Keratinocyte (primary cell): ENCODE results near the gene PRKAR2B. TPM values are rescaled to one million over a fixed set of nuclear protein-coding genes. Genes with fewer than 3 reads are reported as not detected.
"Not testable (repeated sequence)": the region's sequence is repeated elsewhere in the genome, so short reads cannot be mapped to it uniquely, and the experiment has no call there.

Source experiments
- DNase-seq: peaks from one replicate; pipeline ENCODE4 v3.0.0-alpha.2; 2011; ENCODE audit warnings: low read depth, missing footprints, low spot score
- FAIRE-seq: peaks from 2 replicates; lab custom pipeline; 2011; peaks lifted over from hg19 to GRCh38; lab: Jason Lieb, UNC
- H2AFZ ChIP-seq: 2 replicates; pipeline ENCODE4 v1.6.0; 2012; ENCODE audit warnings: low read length, control low read depth, inconsistent platforms; ENCODE audit not compliant: control insufficient read depth
- H3K27ac ChIP-seq: 2 replicates; pipeline ENCODE4 v1.5.1; 2011; ENCODE audit warnings: low read length; ENCODE audit not compliant: control insufficient read depth, insufficient read depth
- H3K27me3 ChIP-seq: 3 replicates; pipeline ENCODE4 v1.6.0; 2011; ENCODE audit warnings: low read length; ENCODE audit not compliant: control insufficient read depth, insufficient read depth; ENCODE audit errors: extremely low read depth
- H3K36me3 ChIP-seq, 2 experiments: 2 replicates in 1 of 2; 3 replicates in 1 of 2; pipeline ENCODE4 v1.5.1; 2011; ENCODE audit warnings: low read length in 2 of 2, mild to moderate bottlenecking in 1 of 2; ENCODE audit not compliant: control insufficient read depth in 2 of 2, insufficient read depth in 2 of 2; ENCODE audit errors: extremely low read depth in 1 of 2
- H3K4me1 ChIP-seq: 3 replicates; pipeline ENCODE4 v1.5.1; 2011; ENCODE audit warnings: low read length; ENCODE audit not compliant: control insufficient read depth, insufficient read depth; ENCODE audit errors: extremely low read depth
- H3K4me2 ChIP-seq: 3 replicates; pipeline ENCODE4 v1.6.0; 2011; ENCODE audit warnings: low read depth, low read length; ENCODE audit not compliant: control insufficient read depth, insufficient read depth; ENCODE audit errors: extremely low read depth
- H3K4me3 ChIP-seq, 3 experiments: fragments of 200-600 bp in 1 of 3; sonication (generic) in 1 of 3; 2 replicates in 2 of 3; 3 replicates in 1 of 3; pipeline ENCODE4 v1.5.1; 2011 to 2016; ENCODE audit warnings: low read length in 3 of 3, mild to moderate bottlenecking in 3 of 3, control low read depth in 2 of 3, inconsistent platforms in 1 of 3, low read depth in 1 of 3, mixed read lengths in 1 of 3, mixed run types in 1 of 3, moderate library complexity in 1 of 3; ENCODE audit not compliant: control insufficient read depth in 2 of 3, insufficient read depth in 2 of 3; ENCODE audit errors: extremely low read depth in 1 of 3
- H3K79me2 ChIP-seq: 2 replicates; pipeline ENCODE4 v1.6.0; 2012; ENCODE audit warnings: low read length; ENCODE audit not compliant: control insufficient read depth, insufficient read depth
- H3K9ac ChIP-seq: 3 replicates; pipeline ENCODE4 v1.6.0; 2011; ENCODE audit warnings: low read length; ENCODE audit not compliant: control insufficient read depth, insufficient read depth; ENCODE audit errors: extremely low read depth
- H3K9me1 ChIP-seq: 3 replicates; pipeline ENCODE4 v1.6.0; 2011; ENCODE audit warnings: low read length; ENCODE audit not compliant: control insufficient read depth, insufficient read depth; ENCODE audit errors: extremely low read depth
- H3K9me3 ChIP-seq: 2 replicates; pipeline ENCODE4 v1.5.1; 2012; ENCODE audit warnings: low read depth, low read length; ENCODE audit not compliant: control insufficient read depth
- H4K20me1 ChIP-seq: 3 replicates; pipeline ENCODE4 v1.6.0; 2011; ENCODE audit warnings: low read length; ENCODE audit not compliant: control insufficient read depth, insufficient read depth; ENCODE audit errors: extremely low read depth
- CTCF ChIP-seq, 3 experiments: IDR thresholded peaks in 1 of 3; conservative IDR thresholded peaks in 1 of 3; optimal IDR thresholded peaks in 1 of 3; 2 replicates in 2 of 3; 3 replicates in 1 of 3; pipeline versions ENCODE3 to v1.5.1; 2011; ENCODE audit warnings: low read length in 3 of 3, mild to moderate bottlenecking in 3 of 3, moderate library complexity in 2 of 3, control low read depth in 1 of 3, inconsistent platforms in 1 of 3; ENCODE audit not compliant: insufficient read depth in 2 of 3; ENCODE audit errors: extremely low read depth in 1 of 3
- EZH2 ChIP-seq: IDR thresholded peaks from one replicate; pipeline ENCODE4 v1.6.1; 2012; ENCODE audit warnings: inconsistent platforms, mild to moderate bottlenecking, low read length, moderate library complexity
- dilution Hi-C: fragments of 300-500 bp; cut with MboI; formaldehyde crosslinking; loops from one replicate; pipeline ENCODE4 v1.7.0; 2020; ENCODE audit warnings: low sequenced_read_pairs; ENCODE audit not compliant: extremely low pct_ligation_motif_present
- polyA plus RNA-seq, 5 experiments: library from polyadenylated mRNA; depleted of rRNA in 3 of 5; stranded (reverse) in 3 of 5; stranded (forward) in 1 of 5; unstranded in 1 of 5; fragments of >200 nt; gene quantifications; 1 replicate in 1 of 5; 2 replicates in 3 of 5; 3 replicates in 1 of 5; pipeline versions ENCODE4 v1.2.1 to v1.2.3, GENCODE V29; 2011 to 2012; ENCODE audit warnings: missing spikeins in 2 of 5, low read depth in 1 of 5, low replicate concordance in 1 of 5

The PRKAR2B gene
- polyA plus RNA-seq, 1 donor (not counting 4 experiments of a cell fraction or from before 2014, with no cell fraction given), result 0.01 TPM

GRCh38 chr7:107090457-107090856, 46.0 kb downstream of the PRKAR2B start:
- no peak overlapping the region for H3K4me3 ChIP-seq
- H3K9ac ChIP-seq, result no peak overlapping the region
- no peaks in the 10 kb centered on the region for H3K9me3 ChIP-seq
- FAIRE-seq, result no peak
- H3K9me1 ChIP-seq, result no peaks in the 10 kb centered on the region
- H4K20me1 ChIP-seq, result no peaks in the 10 kb centered on the region
- TF ChIP-seq EZH2 (no peak), CTCF (optimal IDR thresholded peaks at IDR 0.05 in 1 of 3, IDR thresholded peaks at IDR 0.05 in 1 of 3, conservative IDR thresholded peaks at IDR 0.05 in 1 of 3; ENCODE audit: extremely low read depth in 1 of 3, insufficient read depth in 2 of 3, low read length in 3 of 3) (no peak)
- H3K79me2 ChIP-seq, result no peaks in the 10 kb centered on the region
- no peak overlapping the region for H3K4me2 ChIP-seq
- dilution Hi-C loops, result no loop called here
- H3K4me1 ChIP-seq, result no peaks in the 10 kb centered on the region
- no peaks in the 10 kb centered on the region for H3K27me3 ChIP-seq
- no peak for DNase-seq
- H3K27ac ChIP-seq, result no peak overlapping the region
- no peak overlapping the region for H2AFZ ChIP-seq
- H3K36me3 ChIP-seq, result no peaks in the 10 kb centered on the region

- DNase-seq (no peak), FAIRE-seq (no peak)
- Histone ChIP-seq H3K4me1 (no peaks in the 10 kb centered on the region), H3K9me1 (no peaks in the 10 kb centered on the region), H3K4me3 (no peak overlapping the region), H3K9me3 (no peaks in the 10 kb centered on the region), H3K27ac (no peak overlapping the region), H3K27me3 (no peaks in the 10 kb centered on the region), H3K4me2 (no peak overlapping the region), H3K79me2 (no peaks in the 10 kb centered on the region), H2AFZ (no peak overlapping the region), H3K36me3 (no peaks in the 10 kb centered on the region), H3K9ac (no peak overlapping the region), H4K20me1 (no peaks in the 10 kb centered on the region)
- no peak for TF ChIP-seq EZH2
- TF ChIP-seq CTCF (optimal IDR thresholded peaks at IDR 0.05 in 1 of 3, IDR thresholded peaks at IDR 0.05 in 1 of 3, conservative IDR thresholded peaks at IDR 0.05 in 1 of 3; ENCODE audit: extremely low read depth in 1 of 3, insufficient read depth in 2 of 3, low read length in 3 of 3), result no peak
- dilution Hi-C loops, result no loop called here
These were observed 46.8 kb downstream of the PRKAR2B start for GRCh38 chr7:107091306-107091705.

- H3K79me2 ChIP-seq, H3K36me3 ChIP-seq: not testable (repeated sequence)
These were observed 49.2 kb downstream of the PRKAR2B start for GRCh38 chr7:107093671-107094070.

GRCh38 chr7:107099154-107099553, 54.6 kb downstream of the PRKAR2B start:
- H3K4me2 ChIP-seq, dilution Hi-C loops: not testable (repeated sequence)

More at GRCh38 chr7:107093671-107094070, 49.2 kb downstream of the PRKAR2B start:
- H3K4me2 ChIP-seq, H3K27ac ChIP-seq, H3K4me3 ChIP-seq, DNase-seq, H3K9me3 ChIP-seq, H2AFZ ChIP-seq, FAIRE-seq, dilution Hi-C loops, H3K9ac ChIP-seq, H3K4me1 ChIP-seq, H4K20me1 ChIP-seq, H3K27me3 ChIP-seq, H3K9me1 ChIP-seq: not testable (repeated sequence)

More at GRCh38 chr7:107099154-107099553, 54.6 kb downstream of the PRKAR2B start:
- DNase-seq, H3K36me3 ChIP-seq, H3K27ac ChIP-seq, H3K9ac ChIP-seq, H3K4me3 ChIP-seq, H3K79me2 ChIP-seq, FAIRE-seq, H3K4me1 ChIP-seq, H3K9me3 ChIP-seq, H4K20me1 ChIP-seq, H2AFZ ChIP-seq, H3K27me3 ChIP-seq, H3K9me1 ChIP-seq: not testable (repeated sequence)
